GM19397 (cell line): ENCODE data around the gene UPK3B.
"Not testable (repeated sequence)": the region's sequence is repeated elsewhere in the genome, so short reads cannot be mapped to it uniquely, and the experiment has no call there.

ENCODE experiments used
- ATAC-seq: cut with Tn5 transposase; IDR thresholded peaks from one replicate; pipeline ENCODE4 v1.9.1; 2021; ENCODE audit warnings: mild to moderate bottlenecking, moderate library complexity; ENCODE audit not compliant: unreplicated experiment

UPK3B gene

DNA sequence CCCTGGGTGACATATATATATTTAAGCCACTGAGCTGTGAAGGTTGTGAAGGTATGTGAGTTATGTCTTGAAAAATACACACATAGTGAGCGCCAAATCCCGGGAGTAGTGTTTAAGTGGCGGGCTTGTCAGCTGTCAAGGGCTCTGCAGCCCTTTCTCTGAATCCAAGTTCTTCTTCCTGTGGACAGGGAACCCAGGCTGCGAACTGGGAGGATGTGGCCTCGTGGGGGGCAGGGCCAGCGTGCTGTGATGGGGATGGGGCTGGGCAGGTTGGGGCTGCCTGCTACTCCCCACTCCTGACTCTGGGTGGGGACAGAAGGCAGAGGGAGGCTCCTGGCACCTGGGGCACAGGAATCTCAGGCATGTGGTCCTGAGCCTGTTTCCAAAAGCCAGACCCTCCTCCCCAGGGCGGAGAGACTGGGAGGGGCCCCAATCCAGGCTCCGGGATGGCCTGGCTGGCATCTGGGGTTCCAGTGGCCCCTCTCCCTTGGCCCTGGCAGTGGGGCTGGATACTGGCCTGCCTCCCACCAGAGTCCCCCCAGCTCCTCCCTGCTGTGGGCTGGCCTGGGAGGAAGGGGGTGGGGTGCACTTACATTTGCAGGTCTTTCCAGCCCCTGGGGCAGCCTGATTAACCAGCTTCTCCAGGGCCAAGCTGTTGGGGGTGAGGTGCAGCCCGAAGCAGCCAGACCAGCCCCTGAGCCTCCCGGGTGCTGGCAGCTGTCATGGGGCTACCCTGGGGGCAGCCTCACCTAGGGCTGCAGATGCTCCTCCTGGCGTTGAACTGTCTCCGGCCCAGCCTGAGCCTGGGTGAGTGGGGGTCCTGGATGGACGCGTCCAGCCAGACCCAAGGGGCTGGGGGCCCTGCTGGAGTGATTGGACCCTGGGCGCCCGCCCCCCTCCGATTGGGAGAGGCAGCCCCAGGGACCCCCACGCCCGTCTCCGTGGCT is at the start of gene UPK3B:
Gene UPK3B (plus strand): TSS at position 622 of the 947 bp plus-strand sequence. CDS start 101 bp downstream, at position 723.
- ATAC-seq: no peak

DNA sequence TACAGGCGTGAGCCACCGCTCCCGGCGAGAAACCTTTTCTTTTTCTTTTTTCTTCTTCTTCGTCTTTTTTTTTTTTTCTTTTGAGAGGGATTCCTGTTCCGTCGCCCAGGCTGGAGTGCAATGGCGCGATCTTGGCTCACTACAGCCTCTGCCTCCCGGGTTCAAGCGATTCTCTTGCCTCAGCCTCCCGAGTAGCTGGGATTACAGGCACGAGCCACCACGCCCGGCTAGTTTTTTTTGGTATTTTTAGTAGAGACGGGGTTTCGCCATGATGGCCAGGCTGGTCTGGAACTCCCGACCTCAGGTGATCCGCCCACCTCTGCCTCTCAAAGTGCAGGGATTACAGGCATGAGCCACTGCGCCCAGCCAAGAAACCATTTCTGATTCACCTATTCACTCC is 49.6 kb upstream of the UPK3B start:
- not testable (repeated sequence) for ATAC-seq

DNA sequence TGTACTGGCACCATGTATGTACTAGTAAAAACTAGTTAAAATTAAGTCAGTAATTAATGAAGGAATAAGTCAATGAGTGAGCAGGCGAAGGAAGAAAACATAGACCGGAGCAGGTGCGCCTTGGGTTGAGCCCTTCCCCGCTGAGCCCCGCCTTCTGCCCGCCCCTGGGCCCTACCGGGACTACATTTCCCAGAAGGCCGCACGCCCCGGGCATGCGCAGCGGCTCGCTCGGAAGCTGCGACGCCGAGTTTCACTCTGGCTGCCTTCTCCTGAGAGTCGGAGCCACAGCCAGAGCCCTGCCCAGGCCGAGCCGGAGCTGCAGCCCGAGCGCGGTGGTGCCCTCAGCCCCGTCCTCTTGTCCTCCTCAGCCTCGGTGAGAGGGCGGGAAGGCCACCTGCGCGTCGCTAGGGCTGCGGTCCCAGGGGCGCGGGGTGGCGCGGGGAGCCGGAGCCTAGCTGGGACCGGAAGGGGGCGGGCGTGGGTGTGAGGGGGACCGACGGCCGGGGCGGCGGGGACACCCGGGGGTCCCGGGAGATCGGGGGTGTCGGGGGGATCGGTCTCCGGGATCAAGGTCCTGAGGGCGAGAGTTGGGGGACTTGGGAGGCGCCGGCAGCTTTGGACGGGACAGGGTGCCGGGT is 48.8 kb upstream of the UPK3B start, which contains the start of gene DTX2:
Gene DTX2 (plus strand): TSS at position 246 of the 638 bp plus-strand sequence. CDS start 18,801 bp downstream, outside the sequence.
- peak; percentile 98 for ATAC-seq

DNA sequence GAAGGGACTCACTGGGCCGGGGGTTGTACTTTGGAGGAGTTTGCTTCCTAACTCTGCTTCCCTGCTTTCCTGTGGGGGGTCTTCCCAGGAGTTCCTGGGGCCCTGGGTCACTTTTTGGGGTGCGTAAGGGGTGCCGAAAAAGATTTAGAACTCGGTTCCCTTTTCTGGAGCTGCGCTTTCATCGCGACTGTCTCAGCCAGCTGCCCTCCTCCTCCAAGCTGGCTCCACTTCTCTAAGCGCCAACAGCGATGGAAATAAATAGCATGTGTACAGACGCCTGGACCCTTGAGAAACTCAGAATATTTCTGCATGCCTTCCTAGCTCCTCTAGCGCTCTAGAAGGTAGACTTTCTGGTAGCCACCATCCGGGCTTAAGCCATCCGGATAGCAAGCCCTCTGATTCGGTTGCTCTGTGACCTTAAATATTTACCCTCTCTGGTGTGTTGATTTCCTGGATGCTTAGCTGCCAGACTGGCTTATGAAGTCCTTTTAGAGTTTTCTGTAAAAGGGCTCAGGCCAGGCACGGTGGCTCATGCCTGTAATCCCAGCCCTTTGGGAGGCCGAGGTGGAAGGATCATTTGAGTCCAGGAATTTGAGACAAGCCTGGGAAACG is 48.0 kb upstream of the UPK3B start:
- ATAC-seq: not testable (repeated sequence)

DNA sequence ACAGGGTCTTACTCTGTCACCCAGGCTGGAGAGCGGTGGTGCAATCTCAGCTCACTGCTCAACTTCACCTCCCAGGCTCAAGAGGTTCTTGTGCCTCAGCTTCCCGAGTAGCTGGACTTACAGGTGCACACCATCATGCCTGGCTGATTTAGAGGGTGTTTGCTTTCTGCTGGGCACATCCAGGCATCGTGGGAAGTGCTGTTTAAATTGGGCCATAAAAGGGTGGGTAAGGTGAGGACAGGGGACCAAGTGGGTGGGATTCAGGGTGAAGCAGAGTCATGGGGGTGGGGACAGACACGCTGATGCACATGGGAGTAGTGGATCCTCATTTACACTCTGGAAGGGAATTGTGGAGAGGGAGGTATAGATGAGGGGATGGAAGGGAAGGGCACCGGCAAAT is 45.4 kb upstream of the UPK3B start:
- ATAC-seq: not testable (repeated sequence)

DNA sequence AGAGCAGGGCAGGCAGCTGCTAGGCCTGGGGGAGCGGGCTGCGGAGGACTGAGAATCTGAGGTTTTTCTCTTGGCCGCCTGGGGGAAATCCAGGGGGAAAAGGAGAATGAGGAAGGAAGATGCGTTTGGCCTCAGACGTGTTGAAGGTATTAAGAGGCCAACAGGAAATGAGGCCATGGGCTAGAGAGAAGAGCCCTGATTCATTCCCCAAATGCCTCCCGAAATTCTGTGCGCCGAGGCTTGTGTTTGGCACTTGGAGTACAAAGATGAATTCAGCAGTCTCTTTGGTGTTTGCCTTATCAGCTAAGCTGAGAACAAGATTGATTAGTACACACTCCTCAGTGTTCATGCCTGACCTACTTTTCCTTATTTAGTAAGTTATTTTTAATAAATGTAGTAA is 44.4 kb upstream of the UPK3B start:
- ATAC-seq: not testable (repeated sequence)

DNA sequence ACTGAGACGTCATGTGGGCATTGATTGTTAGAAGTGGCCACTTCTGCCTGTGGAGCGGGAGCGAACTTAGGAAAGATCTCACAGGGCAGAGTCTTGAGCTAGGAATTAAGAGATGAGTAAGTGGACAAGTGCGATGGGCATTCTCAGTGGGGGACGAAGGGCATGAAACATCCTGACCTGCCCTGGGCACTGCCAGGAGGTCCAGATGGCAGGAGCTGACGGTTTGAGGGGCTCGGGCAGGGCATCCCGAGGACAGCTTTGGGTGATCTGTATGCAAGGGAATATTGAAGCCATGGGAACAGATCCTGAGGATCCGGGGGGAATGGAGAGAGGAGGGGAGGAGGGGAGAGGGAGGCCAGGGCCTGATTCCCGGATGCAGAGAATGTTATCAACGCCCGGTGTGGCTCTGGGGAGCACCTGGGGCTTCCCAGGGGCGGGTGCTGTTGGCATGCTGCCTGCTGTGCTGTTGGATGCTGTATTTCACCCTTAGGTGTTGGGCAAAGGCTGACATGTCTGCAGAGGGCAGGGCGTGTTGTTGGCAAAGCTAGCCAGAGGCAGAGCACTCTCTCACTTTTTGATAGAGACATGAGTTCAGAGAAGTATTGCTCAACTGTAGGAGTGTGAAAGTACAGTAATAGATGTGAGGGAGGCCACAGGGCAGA is 42.5 kb upstream of the UPK3B start:
- not testable (repeated sequence) for ATAC-seq

DNA sequence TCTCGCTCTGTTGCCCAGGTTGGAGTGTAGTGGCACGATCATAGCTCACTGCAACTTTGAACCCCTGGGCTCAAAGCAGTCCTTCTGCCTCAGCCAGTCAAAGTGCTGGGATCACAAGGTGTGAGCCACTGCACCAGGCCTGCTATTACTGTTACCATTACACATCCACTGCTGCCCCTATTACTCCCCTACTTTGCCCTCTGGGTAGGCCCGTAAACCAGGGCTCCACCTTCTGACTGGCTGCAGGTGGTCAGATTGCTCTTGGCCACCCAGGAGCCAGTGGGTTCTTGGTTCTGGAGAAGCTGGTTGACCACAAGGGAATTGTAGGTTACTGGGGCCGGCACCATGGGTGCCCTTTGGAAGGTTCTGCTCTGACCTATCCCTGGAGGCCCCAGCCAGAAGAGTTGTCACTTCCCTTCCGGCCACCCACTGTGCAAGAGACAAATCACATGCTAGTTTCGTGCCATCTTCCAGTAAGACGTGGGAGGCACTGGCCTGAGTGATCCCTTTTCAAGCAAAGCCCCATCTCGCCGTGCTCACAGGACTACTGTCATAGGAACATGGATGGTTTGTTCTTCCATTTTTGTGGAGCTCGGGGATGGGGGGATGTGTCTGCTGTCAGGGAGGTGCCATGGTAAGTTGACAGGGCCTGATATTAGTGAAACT is 38.7 kb upstream of the UPK3B start:
- ATAC-seq: not testable (repeated sequence)

DNA sequence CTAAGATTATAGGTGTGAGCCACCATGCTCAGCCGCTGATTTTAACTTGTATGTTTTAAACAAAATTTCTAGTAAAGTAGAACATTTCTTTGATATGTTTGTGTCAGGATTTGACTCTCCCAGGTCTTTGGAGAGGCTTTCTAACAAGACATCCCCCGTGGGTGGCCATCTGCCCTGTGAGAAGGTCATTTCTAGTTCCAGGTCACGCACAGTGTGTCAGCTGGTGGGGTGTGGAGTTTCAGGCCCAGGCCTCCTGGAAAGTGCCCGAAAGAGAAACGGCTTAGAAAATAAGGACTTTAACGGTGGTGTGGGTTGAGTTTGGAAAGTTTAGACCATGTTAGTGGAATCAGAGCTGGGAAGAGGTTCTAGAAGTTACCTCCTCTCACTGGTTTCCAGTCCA is 37.3 kb upstream of the UPK3B start:
- ATAC-seq: not testable (repeated sequence)

DNA sequence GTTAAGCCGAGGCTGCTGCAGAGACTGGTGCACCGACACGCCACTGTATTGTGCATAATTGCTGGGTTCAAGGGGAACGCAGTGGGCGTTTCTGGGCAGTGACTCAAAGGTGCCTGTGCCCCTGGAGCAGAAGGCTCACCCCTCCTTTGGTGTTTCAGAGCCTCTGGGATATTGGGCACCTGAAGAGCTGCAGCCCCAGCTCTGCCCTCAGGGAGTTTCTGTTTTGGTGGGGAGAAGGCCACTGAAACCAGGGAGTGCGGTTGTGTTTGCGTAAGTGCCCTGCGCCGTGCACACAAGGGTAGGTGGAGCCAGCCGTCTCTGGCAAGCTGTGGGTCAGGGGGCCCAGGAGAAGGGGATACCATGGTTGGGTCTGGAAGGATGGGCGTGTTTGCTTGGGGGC is 34.1 kb upstream of the UPK3B start:
- ATAC-seq: not testable (repeated sequence)

DNA sequence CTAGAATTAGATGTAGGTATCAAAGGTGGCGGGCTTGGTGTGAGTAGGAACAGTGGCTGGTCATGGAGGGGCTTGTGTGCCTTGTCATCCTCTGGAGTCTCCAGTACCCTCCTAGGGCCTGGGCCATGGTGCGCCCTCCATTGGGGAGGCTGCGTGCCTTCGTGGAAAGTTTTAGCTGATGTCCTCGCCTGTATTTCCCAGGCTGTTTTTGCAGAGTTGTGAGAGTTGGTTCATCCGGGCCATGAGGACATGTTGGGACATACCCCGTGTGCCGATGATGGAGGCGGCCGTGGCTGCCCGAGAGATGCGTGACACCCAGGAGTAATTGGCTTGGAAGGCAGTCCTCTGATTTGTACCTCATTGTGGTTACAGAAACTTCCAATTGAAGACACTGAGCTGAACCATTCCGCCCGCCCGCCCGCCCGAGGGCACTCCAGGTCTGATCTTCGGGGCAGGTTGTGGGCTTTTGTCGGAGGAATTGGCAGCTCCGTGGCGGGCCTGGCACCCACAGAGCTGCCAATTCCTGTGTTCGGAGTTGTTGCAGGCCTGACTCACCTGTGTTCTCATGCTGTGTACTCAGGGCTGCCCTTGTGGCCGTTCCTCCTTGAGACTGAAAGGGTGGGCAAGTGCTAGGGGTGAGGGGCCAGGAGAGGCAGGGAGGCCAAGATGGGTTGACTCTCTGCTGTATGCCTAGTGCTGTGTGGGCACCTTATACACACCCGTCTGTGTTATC is 33.4 kb upstream of the UPK3B start:
- ATAC-seq: not testable (repeated sequence)

DNA sequence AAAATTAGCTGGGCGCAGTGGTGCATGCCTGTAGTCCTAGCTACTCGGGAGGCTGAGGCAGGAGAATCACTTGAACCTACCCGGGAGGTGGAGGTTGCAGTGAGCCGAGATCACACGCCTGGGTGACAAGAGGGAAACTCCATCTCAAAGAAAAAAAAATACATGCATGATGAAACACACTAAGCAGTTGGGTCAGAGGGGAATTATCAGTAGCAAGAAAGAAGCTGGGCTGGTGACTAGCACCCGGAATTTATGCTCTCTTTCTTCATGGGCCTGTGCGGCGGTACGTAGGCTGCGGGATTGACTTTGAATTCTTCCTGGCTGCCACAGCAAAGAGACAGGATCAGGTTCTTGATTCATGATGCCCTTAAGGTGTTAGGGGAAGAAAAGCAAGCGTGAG is 30.7 kb upstream of the UPK3B start:
- not testable (repeated sequence) for ATAC-seq

DNA sequence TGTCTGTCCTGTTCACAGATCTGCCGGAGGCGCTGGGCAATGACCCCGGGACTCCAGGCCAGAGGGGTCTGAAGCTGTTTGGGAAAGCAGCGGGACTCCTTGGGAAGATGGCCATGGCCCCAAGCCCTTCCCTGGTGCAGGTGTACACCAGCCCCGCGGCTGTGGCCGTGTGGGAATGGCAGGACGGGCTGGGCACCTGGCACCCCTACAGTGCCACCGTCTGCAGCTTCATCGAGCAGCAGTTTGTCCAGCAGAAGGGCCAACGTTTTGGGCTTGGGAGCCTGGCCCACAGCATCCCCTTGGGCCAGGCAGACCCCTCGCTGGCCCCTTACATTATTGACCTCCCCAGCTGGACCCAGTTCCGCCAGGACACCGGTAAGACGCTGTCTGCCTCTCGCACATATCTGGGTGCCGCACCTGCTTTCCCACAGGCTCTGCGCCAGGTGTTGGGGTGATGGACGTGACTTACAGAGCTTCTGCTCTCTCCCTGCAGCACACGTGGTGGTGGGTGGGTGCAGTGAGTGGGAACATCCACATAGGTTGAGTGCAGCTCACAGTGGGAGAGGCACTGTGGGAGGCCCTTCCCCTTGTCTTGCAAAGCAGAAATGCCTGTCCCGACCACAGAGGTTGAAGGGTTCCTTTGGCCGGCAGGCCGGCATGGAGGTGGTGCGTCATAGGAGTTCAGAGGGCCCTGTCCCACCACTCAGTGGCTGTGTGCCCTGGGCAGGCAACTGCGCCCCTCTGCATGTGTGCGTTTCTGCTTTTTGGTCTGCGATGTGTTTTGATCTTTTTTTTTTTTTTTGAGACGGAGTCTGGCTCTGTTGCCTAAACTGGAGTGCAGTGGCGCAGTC is 29.7 kb upstream of the UPK3B start:
- not testable (repeated sequence) for ATAC-seq

DNA sequence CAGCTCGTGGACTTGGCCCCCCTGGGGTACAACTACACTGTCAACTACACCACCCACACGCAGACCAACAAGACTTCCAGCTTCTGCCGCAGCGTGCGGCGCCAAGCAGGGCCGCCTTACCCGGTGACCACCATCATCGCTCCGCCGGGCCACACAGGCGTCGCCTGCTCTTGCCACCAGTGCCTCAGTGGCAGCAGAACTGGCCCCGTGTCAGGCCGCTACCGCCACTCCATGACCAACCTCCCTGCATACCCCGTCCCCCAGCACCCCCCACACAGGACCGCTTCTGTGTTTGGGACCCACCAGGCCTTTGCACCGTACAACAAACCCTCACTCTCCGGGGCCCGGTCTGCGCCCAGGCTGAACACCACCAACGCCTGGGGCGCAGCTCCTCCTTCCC is 27.7 kb upstream of the UPK3B start:
- ATAC-seq: not testable (repeated sequence)

DNA sequence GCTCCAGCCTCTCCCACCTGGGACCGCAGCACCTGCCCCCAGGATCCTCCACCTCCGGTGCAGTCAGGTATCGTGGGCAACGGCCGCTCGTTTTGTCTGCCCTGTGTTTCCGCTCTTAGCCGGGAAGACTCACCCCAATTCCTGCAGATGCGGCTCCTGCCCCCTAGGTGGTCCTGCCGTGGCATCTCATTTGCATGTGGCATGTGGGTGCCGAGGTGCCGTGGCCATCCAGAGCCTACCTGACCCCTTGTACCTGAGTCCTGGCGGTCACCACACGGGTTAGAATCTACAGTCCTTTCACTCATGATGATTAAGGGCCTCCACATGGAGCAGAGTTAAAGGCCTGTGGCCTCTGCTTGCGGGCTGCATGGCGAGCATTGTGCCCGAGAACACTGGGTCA is 27.3 kb upstream of the UPK3B start:
- ATAC-seq: not testable (repeated sequence)

DNA sequence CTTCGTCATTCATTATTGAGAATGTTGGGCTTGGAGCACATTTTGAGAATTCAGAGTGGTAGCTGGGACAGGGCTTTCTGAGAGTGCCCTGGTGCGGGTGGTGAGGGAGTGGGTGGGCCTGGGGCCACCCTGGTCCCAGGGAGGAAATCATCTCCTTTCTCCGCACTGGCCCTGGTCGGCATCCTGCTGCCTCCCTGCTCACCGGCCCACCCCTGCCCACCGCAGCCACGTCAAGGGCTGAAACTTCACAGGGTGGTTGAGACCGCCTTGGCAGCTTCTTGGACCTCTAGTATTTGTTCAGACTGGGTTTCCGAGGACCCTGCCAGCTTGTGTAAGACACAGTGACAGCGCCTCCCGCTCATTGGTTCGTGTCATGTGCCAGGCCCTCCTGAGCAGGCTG is 25.9 kb upstream of the UPK3B start:
- ATAC-seq: not testable (repeated sequence)

DNA sequence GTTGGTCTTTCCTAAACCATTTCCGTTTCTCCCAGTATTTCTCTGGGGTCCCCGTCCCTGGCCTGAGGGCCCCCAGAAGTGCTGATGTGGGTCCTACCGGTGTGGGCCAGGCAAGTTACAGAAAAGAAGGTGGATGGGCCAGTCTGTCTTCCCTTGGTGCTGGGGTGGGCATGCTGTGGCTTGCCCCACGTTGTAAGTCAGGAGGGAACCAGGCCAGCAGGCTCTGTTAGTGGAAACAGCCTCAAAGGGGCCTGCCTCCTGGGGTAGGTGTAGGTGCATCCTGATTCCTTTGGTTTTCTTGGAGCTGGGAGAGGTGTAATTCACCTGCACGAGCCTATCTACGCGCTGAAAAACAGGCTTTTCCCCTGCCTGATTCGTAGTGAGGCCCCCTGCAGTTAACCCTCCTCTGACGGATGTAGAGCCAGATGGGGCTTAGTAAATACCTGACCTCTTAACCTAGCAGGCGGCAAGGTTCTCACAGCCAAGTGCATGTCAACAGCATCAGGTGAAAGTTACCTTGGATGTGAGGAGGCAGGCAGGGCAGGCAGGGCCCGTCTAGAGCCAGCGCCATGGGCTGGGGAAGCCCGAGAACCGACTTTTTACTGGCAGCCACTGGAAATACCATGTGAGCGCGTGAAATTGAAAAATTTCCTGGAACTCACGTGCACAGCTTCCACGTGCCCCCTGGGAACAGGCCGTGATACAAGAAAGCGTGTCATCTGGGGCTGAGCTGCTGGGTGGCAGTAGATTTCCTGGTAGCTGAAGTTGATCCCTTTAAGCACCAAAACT is 24.3 kb upstream of the UPK3B start:
- ATAC-seq: peak; percentile 13

DNA sequence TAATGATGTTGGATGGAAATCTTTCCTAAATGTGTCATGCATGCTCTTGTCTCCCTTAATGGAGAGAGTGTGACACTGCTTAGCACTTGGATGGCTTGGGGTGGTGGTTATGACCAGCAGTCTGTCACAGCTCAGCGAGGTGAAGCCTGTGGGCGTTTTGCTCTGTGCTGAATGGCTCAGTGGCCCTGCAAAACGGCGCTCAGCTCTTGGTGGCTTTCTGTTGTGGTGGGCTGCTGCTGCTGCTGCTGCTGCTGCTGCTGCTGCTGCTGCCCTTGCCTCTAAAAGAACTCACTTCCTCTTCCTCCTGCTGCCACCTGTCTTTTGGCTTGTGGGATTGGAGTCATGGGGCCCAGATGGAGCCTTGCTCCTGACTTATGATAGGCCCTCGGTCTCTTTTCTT is 23.7 kb upstream of the UPK3B start:
- ATAC-seq: peak; percentile 98
